Caco-2 (cell line): ENCODE results near the gene GRID1. TPM values are rescaled to one million over a fixed set of nuclear protein-coding genes. Genes with fewer than 3 reads are reported as not detected.

ENCODE experiments used
- BruUV-seq: library from RNA; stranded (reverse); fragments of 400-500 nt; replicated peaks from 2 replicates; lab custom pipeline; 2021; lab: Mats Ljungman, UMichigan
- CTCF ChIA-PET: fragments of 300-600 bp; sonication (Branson Sonifier 250); formaldehyde crosslinking; loops from one replicate; lab custom pipeline; 2022; ENCODE audit warnings: antibody characterized with exemption; lab: Charles Lee
- POLR2A ChIA-PET: fragments of 300-600 bp; sonication (Branson Sonifier 250); formaldehyde crosslinking; loops from one replicate; lab custom pipeline; 2022; ENCODE audit warnings: antibody characterized with exemption; lab: Charles Lee
- DNase-seq, 2 experiments: peaks; one replicate each; pipeline versions ENCODE4 v3.0.0 to v3.0.0-alpha.2; 2020 to 2022
- H3K27me3 ChIP-seq: replicated peaks from 2 replicates; pipeline ENCODE4 v1.6.0; 2011; ENCODE audit warnings: low read length; ENCODE audit not compliant: control insufficient read depth, insufficient read depth
- H3K36me3 ChIP-seq: 2 replicates; pipeline ENCODE4 v1.5.1; 2011; ENCODE audit warnings: low read length; ENCODE audit not compliant: control insufficient read depth, insufficient read depth
- H3K4me1 ChIP-seq: fragments of 250-450 bp; sonication (Bioruptor Pico); 2 replicates; pipeline ENCODE4 v1.5.1; 2020; ENCODE audit warnings: mild to moderate bottlenecking
- H3K4me3 ChIP-seq: 2 replicates; pipeline ENCODE4 v1.5.1; 2011; ENCODE audit warnings: low read depth, mild to moderate bottlenecking, control low read depth, low read length
- H3K9me3 ChIP-seq: fragments of 250-450 bp; sonication (Bioruptor Pico); 2 replicates; pipeline ENCODE4 v1.5.1; 2020; ENCODE audit warnings: mild to moderate bottlenecking, moderate library complexity
- H3K27ac Mint-ChIP-seq: one replicate; pipeline ENCODE4 v1.8.0; 2022; ENCODE audit warnings: mixed read lengths; ENCODE audit not compliant: unreplicated experiment
- H3K27me3 Mint-ChIP-seq: one replicate; pipeline ENCODE4 v1.8.0; 2022; ENCODE audit warnings: mixed read lengths; ENCODE audit not compliant: insufficient read depth, unreplicated experiment
- H3K36me3 Mint-ChIP-seq: one replicate; pipeline ENCODE4 v1.8.0; 2022; ENCODE audit warnings: mild to moderate bottlenecking, mixed read lengths; ENCODE audit not compliant: insufficient read depth, unreplicated experiment
- H3K4me1 Mint-ChIP-seq: one replicate; pipeline ENCODE4 v1.8.0; 2022; ENCODE audit warnings: low read depth, mixed read lengths; ENCODE audit not compliant: unreplicated experiment
- H3K4me3 Mint-ChIP-seq: one replicate; pipeline ENCODE4 v1.8.0; 2022; ENCODE audit warnings: mild to moderate bottlenecking, moderate library complexity, mixed read lengths; ENCODE audit not compliant: unreplicated experiment
- H3K9me3 Mint-ChIP-seq: one replicate; pipeline ENCODE4 v1.8.0; 2022; ENCODE audit warnings: mixed read lengths; ENCODE audit not compliant: unreplicated experiment
- intact Hi-C: fragments of 100-400 bp; cut with micrococcal nuclease; formaldehyde crosslinking; loops from one replicate; pipeline ENCODE4 v1.10.0; 2022; ENCODE audit not compliant: unreplicated experiment
- total RNA-seq: library from RNA; stranded (reverse); gene quantifications from 2 replicates; pipeline ENCODE4 v1.2.3, GENCODE V29; 2022
- TF ChIP-seq, protein P1 (sequence below), 2 experiments: fragments of 200-600 bp in 1 of 2; IDR thresholded peaks; 1 replicate in 1 of 2; 2 replicates in 1 of 2; pipeline versions ENCODE4 v1.5.1 to v1.8.0; 2011 to 2022; ENCODE audit warnings: antibody characterized with exemption in 1 of 2, control low read depth in 1 of 2, inconsistent platforms in 1 of 2, low read depth in 1 of 2, low read length in 1 of 2, mild to moderate bottlenecking in 1 of 2, moderate library complexity in 1 of 2; ENCODE audit not compliant: insufficient read depth in 1 of 2, severe bottlenecking in 1 of 2, unreplicated experiment in 1 of 2

The GRID1 gene
- total RNA-seq, 1 experiment from 2014 or later: 8.0 TPM

DNA sequence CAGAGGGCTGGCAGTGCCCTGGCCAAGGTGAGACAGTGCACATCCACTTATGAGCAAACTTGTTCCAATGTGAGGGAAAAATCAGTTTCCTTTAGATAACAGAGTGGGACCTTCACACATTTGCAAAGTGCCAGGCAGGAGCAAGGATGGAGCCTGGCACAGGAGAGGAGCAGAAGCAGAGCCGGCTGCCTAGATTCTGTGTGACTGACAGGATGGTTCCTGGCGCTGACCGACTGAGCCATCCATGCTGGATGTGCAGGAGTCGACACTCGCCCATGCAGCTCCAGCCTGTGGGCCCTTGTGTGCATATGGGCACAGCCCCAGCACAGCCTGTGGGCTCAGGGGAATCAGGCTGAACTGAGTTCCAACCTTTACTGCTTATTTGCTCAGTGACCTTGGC is 346.5 kb downstream of the GRID1 start:
- no TSS peak for BruUV-seq
- ChIA-PET POLR2A (no interaction called here), CTCF (no interaction called here)
- no peaks in the 10 kb centered on the region for H3K36me3 Mint-ChIP-seq
- no peak overlapping the region for H3K4me3 ChIP-seq
- H3K4me1 ChIP-seq: no peaks in the 10 kb centered on the region
- H3K27me3 Mint-ChIP-seq: peaks cover 5% of the 10 kb centered on the region
- intact Hi-C loops: no loop called here
- no peaks in the 10 kb centered on the region for H3K36me3 ChIP-seq
- no peaks in the 10 kb centered on the region for H3K4me1 Mint-ChIP-seq
- no peaks in the 10 kb centered on the region for H3K27me3 ChIP-seq
- no peaks in the 10 kb centered on the region for H3K9me3 Mint-ChIP-seq
- no peak for DNase-seq
- TF ChIP-seq, protein P1, sequence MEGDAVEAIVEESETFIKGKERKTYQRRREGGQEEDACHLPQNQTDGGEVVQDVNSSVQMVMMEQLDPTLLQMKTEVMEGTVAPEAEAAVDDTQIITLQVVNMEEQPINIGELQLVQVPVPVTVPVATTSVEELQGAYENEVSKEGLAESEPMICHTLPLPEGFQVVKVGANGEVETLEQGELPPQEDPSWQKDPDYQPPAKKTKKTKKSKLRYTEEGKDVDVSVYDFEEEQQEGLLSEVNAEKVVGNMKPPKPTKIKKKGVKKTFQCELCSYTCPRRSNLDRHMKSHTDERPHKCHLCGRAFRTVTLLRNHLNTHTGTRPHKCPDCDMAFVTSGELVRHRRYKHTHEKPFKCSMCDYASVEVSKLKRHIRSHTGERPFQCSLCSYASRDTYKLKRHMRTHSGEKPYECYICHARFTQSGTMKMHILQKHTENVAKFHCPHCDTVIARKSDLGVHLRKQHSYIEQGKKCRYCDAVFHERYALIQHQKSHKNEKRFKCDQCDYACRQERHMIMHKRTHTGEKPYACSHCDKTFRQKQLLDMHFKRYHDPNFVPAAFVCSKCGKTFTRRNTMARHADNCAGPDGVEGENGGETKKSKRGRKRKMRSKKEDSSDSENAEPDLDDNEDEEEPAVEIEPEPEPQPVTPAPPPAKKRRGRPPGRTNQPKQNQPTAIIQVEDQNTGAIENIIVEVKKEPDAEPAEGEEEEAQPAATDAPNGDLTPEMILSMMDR (IDR thresholded peaks at IDR 0.05; ENCODE audit: insufficient read depth in 1 of 2, low read depth in 1 of 2, low read length in 1 of 2, severe bottlenecking in 1 of 2, unreplicated experiment in 1 of 2): no peak
- H3K4me3 Mint-ChIP-seq: no peak overlapping the region
- no peaks in the 10 kb centered on the region for H3K9me3 ChIP-seq
- H3K27ac Mint-ChIP-seq: no peak overlapping the region

DNA sequence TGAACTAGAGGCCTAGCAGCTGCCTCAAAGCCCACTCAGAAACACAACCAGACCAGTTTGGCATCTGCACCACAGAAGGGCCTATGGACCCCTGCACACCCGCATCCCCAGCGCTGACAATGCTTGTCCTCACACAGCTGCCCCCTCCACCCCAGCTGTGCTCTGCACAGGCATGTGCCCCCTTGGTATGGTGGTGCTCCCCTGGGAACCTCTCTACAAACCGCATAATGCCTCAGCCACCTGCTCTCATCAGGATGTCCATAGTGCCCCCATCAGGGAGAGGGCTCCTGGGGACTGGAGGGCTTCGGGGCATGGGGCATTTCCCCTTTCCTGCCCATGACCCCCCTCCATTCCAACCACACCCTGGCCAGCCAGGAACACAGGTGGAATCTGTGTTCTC is 347.5 kb downstream of the GRID1 start:
- Histone ChIP-seq H3K27me3 (no peaks in the 10 kb centered on the region), H3K4me1 (no peaks in the 10 kb centered on the region), H3K4me3 (no peak overlapping the region), H3K36me3 (no peaks in the 10 kb centered on the region), H3K9me3 (no peaks in the 10 kb centered on the region)
- intact Hi-C loops: no loop called here
- no peak for DNase-seq
- no TSS peak for BruUV-seq
- H3K27ac Mint-ChIP-seq: no peak overlapping the region
- no peaks in the 10 kb centered on the region for H3K4me1 Mint-ChIP-seq
- TF ChIP-seq, protein P1 (IDR thresholded peaks at IDR 0.05; ENCODE audit: insufficient read depth in 1 of 2, low read depth in 1 of 2, low read length in 1 of 2, severe bottlenecking in 1 of 2, unreplicated experiment in 1 of 2): no peak
- ChIA-PET POLR2A (no interaction called here), CTCF (no interaction called here)
- no peaks in the 10 kb centered on the region for H3K9me3 Mint-ChIP-seq
- no peaks in the 10 kb centered on the region for H3K36me3 Mint-ChIP-seq
- H3K4me3 Mint-ChIP-seq: no peak overlapping the region
- peaks cover 5% of the 10 kb centered on the region for H3K27me3 Mint-ChIP-seq

DNA sequence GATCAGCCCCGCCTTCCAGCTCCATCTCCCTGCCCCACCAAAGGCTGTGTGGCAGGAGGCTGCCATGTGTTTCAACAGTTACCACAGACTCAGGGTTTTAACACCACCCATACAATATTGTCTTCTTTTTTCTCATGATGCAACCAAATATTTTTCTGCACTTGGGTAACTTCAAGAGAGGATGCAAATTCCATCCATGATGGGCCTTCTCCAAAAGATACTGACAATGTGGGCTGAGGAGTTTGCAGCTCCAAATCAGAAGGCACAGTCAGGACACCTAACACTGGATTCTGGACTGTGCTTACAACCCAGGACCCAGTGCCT is 347.9 kb downstream of the GRID1 start:
- Mint-ChIP-seq H3K36me3 (no peaks in the 10 kb centered on the region), H3K4me1 (no peaks in the 10 kb centered on the region), H3K9me3 (no peaks in the 10 kb centered on the region), H3K4me3 (no peak overlapping the region), H3K27ac (no peak overlapping the region), H3K27me3 (peaks cover 5% of the 10 kb centered on the region)
- TF ChIP-seq, protein P1 (IDR thresholded peaks at IDR 0.05; ENCODE audit: insufficient read depth in 1 of 2, low read depth in 1 of 2, low read length in 1 of 2, severe bottlenecking in 1 of 2, unreplicated experiment in 1 of 2): no peak
- Histone ChIP-seq H3K4me1 (no peaks in the 10 kb centered on the region), H3K4me3 (no peak overlapping the region), H3K27me3 (no peaks in the 10 kb centered on the region), H3K9me3 (no peaks in the 10 kb centered on the region), H3K36me3 (no peaks in the 10 kb centered on the region)
- BruUV-seq: no TSS peak
- ChIA-PET CTCF (no interaction called here), POLR2A (no interaction called here)
- intact Hi-C loops: no loop called here
- no peak for DNase-seq
